GM18858 (cell line): ENCODE data around the gene PCDHA13.
"Not testable (repeated sequence)": the region's sequence is repeated elsewhere in the genome, so short reads cannot be mapped to it uniquely, and the experiment has no call there.

Experiments
- ATAC-seq: cut with Tn5 transposase; IDR thresholded peaks from one replicate; pipeline ENCODE4 v1.9.1; 2021; ENCODE audit not compliant: unreplicated experiment

The PCDHA13 gene

GRCh38 chr5:140881889-140882590 lies at the start of gene PCDHA13:
Gene PCDHA13, plus strand, starts transcription at chr5:140882124. Its CDS starts 145 bp downstream, at chr5:140882269.
- ATAC-seq = no peak

DNA sequence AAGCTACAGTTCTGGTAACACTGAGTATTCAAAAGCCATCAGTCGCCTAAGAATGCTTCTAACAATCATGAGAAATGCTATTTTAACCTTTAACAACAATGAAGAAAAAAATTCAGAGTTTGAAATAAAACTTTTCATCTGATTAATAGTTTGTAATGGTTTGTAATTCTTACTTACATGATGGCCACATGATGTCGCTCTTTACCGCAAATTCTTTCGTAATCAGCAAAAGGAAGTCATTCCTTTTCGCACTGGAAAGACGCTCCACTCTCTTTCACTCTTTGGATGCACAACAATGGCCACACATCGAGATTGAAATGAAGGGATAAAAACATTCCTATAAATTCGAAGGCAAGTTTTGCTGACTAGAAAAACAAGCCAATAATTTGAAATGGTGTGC lies 47.9 kb upstream of the PCDHA13 start, which contains the start of gene PCDHA7:
Gene PCDHA7, plus strand, starts transcription at position 277 of the 400 bp plus-strand sequence. Its CDS starts 115 bp downstream, at position 392.
- no peak for ATAC-seq

DNA sequence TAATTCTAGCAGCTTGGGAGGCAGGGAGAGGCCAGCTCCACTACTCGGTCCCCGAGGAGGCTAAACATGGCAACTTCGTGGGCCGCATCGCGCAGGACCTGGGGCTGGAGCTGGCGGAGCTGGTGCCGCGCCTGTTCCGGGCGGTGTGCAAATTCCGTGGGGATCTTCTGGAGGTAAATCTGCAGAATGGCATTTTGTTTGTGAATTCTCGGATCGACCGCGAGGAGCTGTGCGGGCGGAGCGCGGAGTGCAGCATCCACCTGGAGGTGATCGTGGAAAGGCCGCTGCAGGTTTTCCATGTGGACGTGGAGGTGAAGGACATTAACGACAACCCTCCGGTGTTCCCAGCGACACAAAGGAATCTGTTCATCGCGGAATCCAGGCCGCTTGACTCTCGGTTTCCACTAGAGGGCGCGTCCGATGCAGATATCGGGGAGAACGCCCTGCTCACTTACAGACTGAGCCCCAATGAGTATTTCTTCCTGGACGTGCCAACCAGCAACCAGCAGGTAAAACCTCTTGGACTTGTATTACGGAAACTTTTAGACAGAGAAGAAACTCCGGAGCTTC lies 47.4 kb upstream of the PCDHA13 start:
- not testable (repeated sequence) for ATAC-seq

GRCh38 chr5:140835622-140836510 lies 46.1 kb upstream of the PCDHA13 start:
- no peak for ATAC-seq

- ATAC-seq = no peak
These were observed 40.7 kb upstream of the PCDHA13 start, which contains the start of gene PCDHA8 for GRCh38 chr5:140840978-140841962. Gene PCDHA8, plus strand, starts transcription at chr5:140841187. Its CDS starts 135 bp downstream, at chr5:140841322.

DNA sequence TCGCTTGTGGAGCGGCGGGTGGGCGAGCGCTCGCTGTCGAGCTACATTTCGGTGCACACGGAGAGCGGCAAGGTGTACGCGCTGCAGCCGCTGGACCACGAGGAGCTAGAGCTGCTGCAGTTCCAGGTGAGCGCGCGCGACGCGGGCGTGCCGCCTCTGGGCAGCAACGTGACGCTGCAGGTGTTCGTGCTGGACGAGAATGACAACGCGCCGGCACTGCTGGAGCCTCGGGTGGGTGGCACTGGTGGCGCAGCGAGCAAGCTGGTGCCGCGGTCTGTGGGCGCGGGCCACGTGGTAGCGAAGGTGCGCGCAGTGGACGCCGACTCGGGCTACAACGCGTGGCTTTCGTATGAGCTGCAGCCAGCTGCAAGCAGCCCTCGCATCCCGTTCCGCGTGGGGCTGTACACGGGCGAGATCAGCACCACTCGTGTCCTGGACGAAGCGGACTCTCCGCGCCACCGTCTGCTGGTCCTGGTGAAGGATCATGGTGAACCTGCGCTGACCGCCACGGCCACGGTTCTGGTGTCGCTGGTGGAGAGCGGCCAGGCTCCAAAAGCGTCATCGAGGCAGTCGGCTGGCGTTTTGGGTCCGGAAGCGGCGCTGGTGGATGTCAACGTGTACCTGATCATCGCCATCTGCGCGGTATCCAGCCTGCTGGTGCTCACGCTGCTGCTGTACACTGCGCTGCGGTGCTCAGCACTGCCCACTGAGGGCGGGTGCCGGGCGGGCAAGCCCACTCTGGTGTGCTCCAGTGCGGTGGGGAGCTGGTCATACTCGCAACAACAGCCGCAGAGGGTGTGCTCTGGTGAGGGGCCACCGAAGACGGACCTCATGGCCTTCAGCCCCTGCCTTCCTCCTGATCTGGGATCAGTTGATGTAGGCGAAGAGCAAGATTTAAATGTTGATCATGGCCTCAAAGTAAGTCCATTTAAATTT lies 38.9 kb upstream of the PCDHA13 start:
- no peak for ATAC-seq

DNA sequence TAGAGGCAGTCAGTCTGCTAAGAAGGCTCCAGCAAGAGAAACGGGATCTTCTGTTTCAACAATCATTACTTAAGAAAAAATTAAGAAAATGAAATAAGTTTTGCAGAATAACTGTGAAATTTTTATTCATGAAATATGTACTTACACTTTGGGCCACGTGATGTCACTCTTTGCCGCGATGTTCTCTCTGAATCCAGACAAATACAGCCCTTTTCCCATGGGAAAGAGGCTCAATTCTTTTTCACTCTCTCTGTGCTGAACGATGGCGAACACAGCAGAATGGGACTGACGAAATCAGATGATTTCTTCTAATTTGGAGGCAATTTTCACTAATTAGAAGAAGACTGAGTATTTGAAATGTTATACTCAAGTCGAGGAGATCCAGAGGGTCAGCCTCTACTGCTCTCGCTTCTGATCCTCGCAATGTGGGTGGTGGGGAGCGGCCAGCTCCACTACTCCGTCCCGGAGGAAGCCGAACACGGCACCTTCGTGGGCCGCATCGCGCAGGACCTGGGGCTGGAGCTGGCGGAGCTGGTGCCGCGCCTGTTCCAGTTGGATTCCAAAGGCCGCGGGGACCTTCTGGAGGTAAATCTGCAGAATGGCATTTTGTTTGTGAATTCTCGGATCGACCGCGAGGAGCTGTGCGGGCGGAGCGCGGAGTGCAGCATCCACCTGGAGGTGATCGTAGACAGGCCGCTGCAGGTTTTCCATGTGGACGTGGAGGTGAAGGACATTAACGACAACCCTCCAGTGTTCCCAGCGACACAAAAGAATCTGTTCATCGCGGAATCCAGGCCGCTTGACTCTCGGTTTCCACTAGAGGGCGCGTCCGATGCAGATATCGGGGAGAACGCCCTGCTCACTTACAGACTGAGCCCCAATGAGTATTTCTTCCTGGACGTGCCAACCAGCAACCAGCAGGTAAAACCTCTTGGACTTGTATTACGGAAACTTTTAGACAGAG lies 33.5 kb upstream of the PCDHA13 start, which contains the start of gene PCDHA9:
Gene PCDHA9, plus strand, starts transcription at position 244 of the 964 bp plus-strand sequence. Its CDS starts 114 bp downstream, at position 358.
- ATAC-seq = not testable (repeated sequence)

DNA sequence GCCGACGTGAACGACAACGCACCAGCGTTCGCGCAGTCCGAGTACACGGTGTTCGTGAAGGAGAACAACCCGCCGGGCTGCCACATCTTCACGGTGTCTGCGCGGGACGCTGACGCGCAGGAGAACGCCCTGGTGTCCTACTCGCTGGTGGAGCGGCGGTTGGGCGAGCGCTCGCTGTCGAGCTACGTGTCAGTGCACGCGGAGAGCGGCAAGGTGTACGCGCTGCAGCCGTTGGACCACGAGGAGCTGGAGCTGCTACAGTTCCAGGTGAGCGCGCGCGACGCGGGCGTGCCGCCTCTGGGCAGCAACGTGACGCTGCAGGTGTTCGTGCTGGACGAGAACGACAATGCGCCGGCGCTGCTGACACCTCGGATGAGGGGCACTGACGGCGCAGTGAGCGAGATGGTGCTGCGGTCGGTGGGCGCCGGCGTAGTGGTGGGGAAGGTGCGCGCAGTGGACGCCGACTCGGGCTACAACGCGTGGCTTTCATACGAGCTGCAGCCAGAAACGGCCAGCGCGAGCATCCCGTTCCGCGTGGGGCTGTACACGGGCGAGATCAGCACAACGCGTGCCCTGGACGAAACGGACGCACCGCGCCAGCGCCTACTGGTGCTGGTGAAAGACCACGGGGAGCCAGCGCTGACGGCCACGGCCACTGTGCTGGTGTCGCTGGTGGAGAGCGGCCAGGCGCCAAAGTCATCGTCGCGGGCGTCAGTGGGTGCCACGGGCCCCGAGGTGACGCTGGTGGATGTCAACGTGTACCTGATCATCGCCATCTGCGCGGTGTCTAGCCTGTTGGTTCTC lies 31.9 kb upstream of the PCDHA13 start:
- ATAC-seq = not testable (repeated sequence)

DNA sequence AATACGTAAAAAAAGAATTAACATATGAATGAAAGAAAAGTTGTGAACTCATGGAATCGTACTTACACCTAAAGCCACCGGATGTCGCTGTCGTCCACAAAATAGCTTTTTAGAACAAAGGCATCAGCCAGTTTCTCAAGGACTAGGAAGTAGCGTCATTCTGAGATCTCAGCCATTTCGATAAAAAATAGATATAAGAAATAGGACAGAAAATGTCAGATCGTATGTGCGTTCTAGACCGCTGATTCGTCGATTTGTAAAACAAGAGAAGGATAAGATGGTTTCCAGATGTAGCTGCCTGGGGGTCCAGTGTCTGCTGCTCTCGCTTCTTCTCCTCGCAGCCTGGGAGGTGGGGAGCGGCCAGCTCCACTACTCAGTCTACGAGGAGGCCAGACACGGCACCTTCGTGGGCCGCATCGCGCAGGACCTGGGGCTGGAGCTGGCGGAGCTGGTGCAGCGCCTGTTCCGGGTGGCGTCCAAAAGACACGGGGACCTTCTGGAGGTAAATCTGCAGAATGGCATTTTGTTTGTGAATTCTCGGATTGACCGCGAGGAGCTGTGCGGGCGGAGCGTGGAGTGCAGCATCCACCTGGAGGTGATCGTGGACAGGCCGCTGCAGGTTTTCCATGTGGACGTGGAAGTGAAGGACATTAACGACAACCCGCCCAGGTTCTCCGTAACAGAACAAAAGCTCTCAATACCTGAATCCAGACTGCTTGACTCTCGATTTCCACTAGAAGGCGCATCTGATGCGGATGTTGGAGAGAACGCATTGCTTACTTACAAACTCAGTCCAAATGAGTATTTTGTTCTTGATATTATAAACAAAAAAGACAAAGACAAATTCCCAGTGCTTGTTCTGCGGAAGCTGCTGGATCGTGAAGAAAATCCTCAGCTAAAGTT lies 25.9 kb upstream of the PCDHA13 start, which contains the start of gene PCDHA10:
Gene PCDHA10, plus strand, starts transcription at position 126 of the 903 bp plus-strand sequence. Its CDS starts 152 bp downstream, at position 278.
- no peak for ATAC-seq

GRCh38 chr5:140857177-140857986 lies 24.5 kb upstream of the PCDHA13 start:
- ATAC-seq = no peak

DNA sequence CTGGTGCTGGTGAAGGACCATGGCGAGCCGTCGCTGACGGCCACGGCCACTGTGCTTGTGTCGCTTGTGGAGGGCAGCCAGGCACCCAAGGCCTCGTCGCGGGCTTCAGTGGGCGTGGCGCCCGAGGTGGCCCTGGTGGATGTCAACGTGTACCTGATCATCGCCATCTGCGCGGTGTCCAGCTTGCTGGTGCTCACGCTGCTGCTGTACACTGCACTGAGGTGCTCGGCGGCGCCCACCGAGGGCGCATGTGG lies 24.0 kb upstream of the PCDHA13 start:
- ATAC-seq = no peak

DNA sequence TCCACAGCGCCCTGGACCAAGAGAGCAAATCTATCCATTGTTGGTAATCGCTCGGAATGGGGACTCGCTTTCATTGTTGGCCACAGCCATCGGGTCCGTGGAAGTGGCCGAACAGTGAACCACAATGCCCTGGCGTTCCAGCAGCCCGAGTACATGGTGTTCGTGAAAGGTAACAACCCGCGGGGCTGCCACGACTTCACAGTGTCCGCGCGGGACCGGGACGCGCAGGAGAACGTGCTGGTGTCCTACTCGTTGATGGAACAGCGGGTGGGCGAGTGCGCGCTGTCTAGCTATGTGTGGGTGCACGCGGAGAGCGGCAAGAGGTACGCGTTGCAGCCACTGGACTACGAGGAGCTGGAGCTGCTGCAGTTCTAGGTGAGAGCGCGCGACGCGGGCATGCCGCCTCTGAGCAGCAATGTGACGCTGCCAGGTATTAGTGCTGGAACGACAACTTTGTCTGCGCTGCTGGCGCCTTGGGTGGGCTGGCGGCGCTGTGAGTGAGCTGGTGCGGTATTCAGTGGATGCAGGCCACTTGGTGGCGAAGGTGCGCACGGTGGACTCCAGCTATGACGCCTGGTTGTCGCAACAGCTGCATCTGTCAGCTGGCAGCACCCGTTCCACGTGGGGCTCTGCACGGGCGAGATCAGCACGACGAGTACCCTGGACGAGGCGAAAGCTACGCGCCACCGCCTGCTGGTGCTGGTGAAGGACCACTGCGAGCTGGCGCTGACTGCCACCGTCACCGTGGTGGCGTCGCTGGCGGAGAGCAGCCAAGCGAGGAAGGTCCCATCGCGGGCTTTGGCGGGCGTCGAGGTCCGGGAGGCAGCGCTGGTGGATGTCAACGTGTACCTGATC lies 19.3 kb upstream of the PCDHA13 start:
- no peak for ATAC-seq

GRCh38 chr5:140868721-140869554 lies 13.0 kb upstream of the PCDHA13 start, which contains the start of gene PCDHA11:
Gene PCDHA11, plus strand, starts transcription at chr5:140868957. Its CDS starts 147 bp downstream, at chr5:140869104.
- ATAC-seq = no peak

DNA sequence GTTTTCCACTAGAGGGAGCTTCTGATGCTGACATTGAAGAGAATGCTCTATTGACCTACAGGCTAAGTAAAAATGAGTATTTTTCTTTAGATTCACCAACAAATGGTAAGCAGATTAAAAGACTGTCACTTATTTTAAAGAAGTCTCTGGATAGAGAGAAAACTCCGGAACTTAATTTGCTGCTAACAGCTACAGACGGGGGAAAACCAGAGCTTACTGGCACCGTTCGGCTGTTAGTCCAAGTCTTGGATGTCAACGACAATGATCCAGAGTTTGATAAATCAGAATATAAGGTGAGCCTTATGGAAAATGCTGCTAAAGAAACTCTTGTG lies 12.4 kb upstream of the PCDHA13 start:
- ATAC-seq = no peak
